ENCODE data around the gene SFN. TPM values are rescaled to one million over a fixed set of nuclear protein-coding genes. Genes with fewer than 3 reads are reported as not detected.

SFN gene
- total RNA-seq, 4 donors from 2014 or later = 364 to 1,347 (median 744) TPM

DNA sequence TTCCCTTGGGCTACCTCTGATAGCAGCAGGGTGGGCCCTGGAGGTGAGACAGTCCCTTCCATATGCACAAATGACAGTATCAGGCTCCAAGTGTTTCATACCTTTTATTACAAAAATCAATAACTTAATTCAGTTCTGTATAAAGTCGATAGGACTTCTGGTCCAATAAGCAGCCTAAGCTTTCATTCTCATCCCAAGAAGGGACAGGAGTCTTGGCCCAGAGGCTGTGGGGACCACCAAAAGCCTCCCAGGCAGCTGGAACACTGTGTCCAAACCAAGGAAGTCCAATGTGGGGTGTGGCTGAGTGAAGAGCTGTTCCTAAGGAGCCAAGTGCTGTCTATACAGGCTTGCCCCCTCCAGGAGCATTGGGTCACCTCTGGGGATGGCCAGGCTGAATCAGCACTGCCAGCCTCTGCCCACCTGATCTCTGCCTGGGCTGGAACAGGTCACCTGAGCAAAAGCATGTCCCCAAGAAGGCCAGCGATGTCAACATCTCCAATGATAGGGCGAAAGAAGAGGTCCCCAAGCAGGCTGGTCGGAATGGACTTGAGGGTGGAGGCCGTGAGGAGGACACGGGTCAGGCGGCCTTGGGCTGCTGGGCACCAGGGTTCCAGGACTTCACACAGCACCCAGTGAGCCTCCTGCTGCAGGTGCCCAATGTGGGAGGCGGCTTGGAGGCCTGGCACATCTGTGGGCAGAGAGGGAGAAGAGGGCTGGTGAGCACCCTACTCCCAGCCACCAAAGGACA lies 48.6 kb downstream of the SFN start:
- Histone ChIP-seq H3K9me3 (no peaks in the 10 kb centered on the region), H3K27ac (no peak overlapping the region), H3K4me1 (no peaks in the 10 kb centered on the region), H3K4me3 (no peak overlapping the region), H3K27me3 (no peaks in the 10 kb centered on the region), H3K36me3 (no peaks in the 10 kb centered on the region)
- no peak for DNase-seq (ENCODE audit: low spot score in 2 of 2)
- WGBS = 94% methylated on average over 8 of the region's 8 CpGs
- TF ChIP-seq POLR2A (IDR thresholded peaks at IDR 0.05) = no peak
- TF ChIP-seq, protein P1, sequence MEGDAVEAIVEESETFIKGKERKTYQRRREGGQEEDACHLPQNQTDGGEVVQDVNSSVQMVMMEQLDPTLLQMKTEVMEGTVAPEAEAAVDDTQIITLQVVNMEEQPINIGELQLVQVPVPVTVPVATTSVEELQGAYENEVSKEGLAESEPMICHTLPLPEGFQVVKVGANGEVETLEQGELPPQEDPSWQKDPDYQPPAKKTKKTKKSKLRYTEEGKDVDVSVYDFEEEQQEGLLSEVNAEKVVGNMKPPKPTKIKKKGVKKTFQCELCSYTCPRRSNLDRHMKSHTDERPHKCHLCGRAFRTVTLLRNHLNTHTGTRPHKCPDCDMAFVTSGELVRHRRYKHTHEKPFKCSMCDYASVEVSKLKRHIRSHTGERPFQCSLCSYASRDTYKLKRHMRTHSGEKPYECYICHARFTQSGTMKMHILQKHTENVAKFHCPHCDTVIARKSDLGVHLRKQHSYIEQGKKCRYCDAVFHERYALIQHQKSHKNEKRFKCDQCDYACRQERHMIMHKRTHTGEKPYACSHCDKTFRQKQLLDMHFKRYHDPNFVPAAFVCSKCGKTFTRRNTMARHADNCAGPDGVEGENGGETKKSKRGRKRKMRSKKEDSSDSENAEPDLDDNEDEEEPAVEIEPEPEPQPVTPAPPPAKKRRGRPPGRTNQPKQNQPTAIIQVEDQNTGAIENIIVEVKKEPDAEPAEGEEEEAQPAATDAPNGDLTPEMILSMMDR (IDR thresholded peaks at IDR 0.05) = no peak
- TF ChIP-seq POLR2AphosphoS5 (IDR thresholded peaks at IDR 0.05) = no peak
- TF ChIP-seq EP300 (IDR thresholded peaks at IDR 0.05) = no peak

DNA sequence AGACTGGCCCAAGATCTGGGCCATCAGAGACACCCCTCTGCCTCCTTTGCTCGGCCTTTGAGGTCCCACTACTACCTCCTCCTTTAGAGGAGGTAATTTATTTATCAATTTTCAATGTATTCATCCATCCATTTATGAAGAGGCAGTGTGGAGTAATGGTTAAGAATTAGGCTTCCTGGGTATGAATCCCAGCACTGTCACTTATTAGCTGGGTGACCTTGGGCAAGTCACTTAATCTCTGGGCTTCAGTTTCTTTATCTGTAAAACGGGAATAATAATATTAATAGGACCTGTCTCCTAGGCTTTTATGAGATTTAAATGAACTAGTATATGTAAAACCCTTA lies 49.2 kb downstream of the SFN start:
- 74% methylated on average over 2 of the region's 2 CpGs for WGBS
- Histone ChIP-seq H3K4me1 (no peaks in the 10 kb centered on the region), H3K27ac (no peak overlapping the region), H3K27me3 (no peaks in the 10 kb centered on the region), H3K4me3 (no peak overlapping the region), H3K36me3 (no peaks in the 10 kb centered on the region), H3K9me3 (no peaks in the 10 kb centered on the region)
- TF ChIP-seq EP300 (IDR thresholded peaks at IDR 0.05) (no peak), POLR2A (IDR thresholded peaks at IDR 0.05) (no peak), POLR2AphosphoS5 (IDR thresholded peaks at IDR 0.05) (no peak)
- TF ChIP-seq, protein P1 (IDR thresholded peaks at IDR 0.05) = no peak
- no peak for DNase-seq (ENCODE audit: low spot score in 2 of 2)

DNA sequence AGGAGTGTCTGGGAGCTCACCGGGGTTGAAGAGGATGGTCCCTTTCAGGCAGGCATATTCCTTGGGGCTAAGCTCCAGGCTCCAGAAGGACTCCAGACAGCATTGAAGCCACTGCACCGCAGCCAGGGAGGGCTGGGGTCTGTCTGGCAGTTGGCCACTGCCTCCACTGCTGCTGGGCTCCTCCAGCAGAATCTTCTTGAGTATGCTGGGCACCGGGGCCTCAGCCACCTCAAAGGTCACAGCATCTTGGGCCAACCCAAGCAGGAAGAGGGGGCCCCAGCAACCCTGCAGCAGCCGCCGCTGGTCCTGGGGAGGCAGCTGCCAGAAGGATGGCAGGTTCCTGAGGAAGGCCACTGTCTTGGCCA lies 50.4 kb downstream of the SFN start:
- H3K27ac ChIP-seq = no peak overlapping the region
- WGBS = 100% methylated on average over 1 of the region's 5 CpGs

More for the DNA sequence above, 50.4 kb downstream of the SFN start:
- H3K27me3 ChIP-seq = no peaks in the 10 kb centered on the region
- H3K4me3 ChIP-seq = no peak overlapping the region
- H3K4me1 ChIP-seq = no peaks in the 10 kb centered on the region
- no peaks in the 10 kb centered on the region for H3K36me3 ChIP-seq
- DNase-seq (ENCODE audit: low spot score in 2 of 2) = no peak
- no peaks in the 10 kb centered on the region for H3K9me3 ChIP-seq
- TF ChIP-seq POLR2A (IDR thresholded peaks at IDR 0.05) = no peak
- no peak for TF ChIP-seq EP300 (IDR thresholded peaks at IDR 0.05)
- TF ChIP-seq, protein P1 (IDR thresholded peaks at IDR 0.05) = no peak
- no peak for TF ChIP-seq POLR2AphosphoS5 (IDR thresholded peaks at IDR 0.05)

Other genes with a start within 250 kb of the SFN start
- gene ARID1A, start 167.1 kb upstream of the SFN start, total RNA-seq = 10 to 100 TPM; 77.2 to 90.0 (median 83.5) TPM
- gene PIGV, start 75.2 kb upstream of the SFN start, total RNA-seq = 10 to 100 TPM; 15.9 to 31.5 (median 25.6) TPM
- gene ZDHHC18, start 36.5 kb upstream of the SFN start, total RNA-seq = 10 to 100 TPM; 23.7 to 38.5 (median 31.4) TPM
- gene GPN2, start 27.1 kb downstream of the SFN start, total RNA-seq = 10 to 100 TPM; 13.2 to 25.3 (median 18.8) TPM
- gene GPATCH3, start 37.3 kb downstream of the SFN start, total RNA-seq = 10 to 100 TPM; 14.1 to 20.5 (median 15.8) TPM
- not detected for gene NR0B2, start 50.8 kb downstream of the SFN start, total RNA-seq
- gene NUDC, start 58.6 kb downstream of the SFN start, total RNA-seq = 10 to 100 TPM; 34.1 to 65.2 (median 46.5) TPM
- 10 to 100 TPM; 21.9 to 51.1 (median 41.5) TPM for gene KDF1, start 97.3 kb downstream of the SFN start, total RNA-seq
- 10 to 100 TPM in 3 of 4 donors, 1 to 10 TPM in 1; 7.9 to 41.7 (median 28.4) TPM for gene TRNP1, start 130.5 kb downstream of the SFN start, total RNA-seq
- gene TENT5B, start 149.7 kb downstream of the SFN start, total RNA-seq = 100 to 1,000 TPM in 3 of 4 donors, 10 to 100 TPM in 1; 72.3 to 233 (median 198) TPM